Activated CD4-positive, alpha-beta T cell treated with anti-CD3 and anti-CD28 coated beads, Interleukin-2, Interleukin-6, amounts not matched to agents 100 ng/mL and 50 ng/mL, durations not matched to agents 16 hours and 8 hours (primary cell): ENCODE results near the gene MAP2K1.

Experiments
- DNase-seq: peaks from one replicate; pipeline ENCODE4 v3.0.0-alpha.2; 2020

MAP2K1 gene

GRCh38 chr15:66508293-66508883 is 121.7 kb downstream of the MAP2K1 start:
- DNase-seq: no peak

- no peak for DNase-seq
Observed at GRCh38 chr15:66514586-66514985, 127.9 kb downstream of the MAP2K1 start.

- no peak for DNase-seq
Observed at GRCh38 chr15:66515901-66516322, 129.2 kb downstream of the MAP2K1 start.

- no peak for DNase-seq
Observed at GRCh38 chr15:66523926-66524325, 137.2 kb downstream of the MAP2K1 start.

GRCh38 chr15:66524838-66525237 is 138.1 kb downstream of the MAP2K1 start:
- DNase-seq: no peak

GRCh38 chr15:66535056-66535455 is 148.3 kb downstream of the MAP2K1 start:
- no peak for DNase-seq
